Ramos (cell line): ENCODE data around the gene PREX1.
"Not testable (repeated sequence)": the region's sequence is repeated elsewhere in the genome, so short reads cannot be mapped to it uniquely, and the experiment has no call there.

ENCODE experiments used
- in situ Hi-C: fragments of 300-500 bp; cut with MboI; formaldehyde crosslinking; loops from one replicate; pipeline ENCODE4 v1.14.3; 2022; ENCODE audit warnings: low sequenced_read_pairs; ENCODE audit not compliant: unreplicated experiment

PREX1 gene

DNA sequence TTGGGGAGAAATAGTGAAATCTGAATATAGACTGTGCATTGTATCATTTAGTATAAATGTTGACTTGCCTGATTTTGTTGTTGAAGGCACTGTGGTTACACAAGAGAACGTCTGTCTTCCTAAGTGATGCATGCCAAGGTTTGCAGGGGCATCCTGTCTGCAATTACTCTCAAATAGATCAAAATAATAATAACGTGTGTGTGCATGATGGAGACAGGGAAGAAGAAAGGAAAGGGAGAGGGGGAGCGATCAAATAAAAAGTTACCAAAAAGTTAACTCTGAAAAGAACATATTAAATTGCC, 14.4 kb downstream of the PREX1 start:
- in situ Hi-C loops: no loop called here

DNA sequence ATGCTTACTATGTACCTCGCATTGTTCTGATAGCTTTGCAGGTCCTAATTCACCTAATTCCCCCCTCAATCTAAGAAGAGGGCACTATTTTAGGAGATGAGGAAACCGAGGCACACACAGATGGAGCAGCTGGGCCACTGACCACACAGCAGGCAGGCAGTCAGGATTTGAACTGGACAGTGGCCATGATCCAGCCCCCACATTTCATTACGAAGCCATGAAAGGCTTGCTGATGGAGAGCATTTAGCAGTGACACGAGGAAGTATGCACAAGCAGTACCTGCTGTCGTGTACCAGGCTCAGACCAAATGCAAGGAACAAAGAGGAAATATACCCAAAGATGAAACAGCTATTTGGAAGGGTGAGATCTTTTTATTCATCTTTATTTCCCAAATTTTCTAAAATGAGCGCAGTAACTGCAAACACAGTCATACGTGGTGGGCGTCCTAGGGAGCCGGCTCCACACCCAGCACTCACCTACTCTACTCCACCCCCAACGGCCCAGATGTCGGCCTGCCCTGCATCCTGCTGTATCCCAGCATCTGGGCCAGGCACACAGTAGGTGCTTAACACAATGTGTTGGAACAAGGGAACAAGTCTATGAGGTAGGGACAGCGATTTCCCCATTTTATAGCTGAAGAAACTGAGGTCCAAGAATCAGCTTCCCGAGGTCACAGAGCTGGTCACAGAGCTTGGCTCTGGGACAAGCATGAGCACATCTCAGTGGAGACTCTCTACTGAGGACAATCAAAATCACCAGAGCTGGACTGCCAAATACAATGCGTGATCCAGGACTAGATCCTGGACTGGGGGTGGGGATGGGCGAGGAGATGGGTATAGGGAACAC, 15.0 kb downstream of the PREX1 start:
- in situ Hi-C loops: no loop called here

DNA sequence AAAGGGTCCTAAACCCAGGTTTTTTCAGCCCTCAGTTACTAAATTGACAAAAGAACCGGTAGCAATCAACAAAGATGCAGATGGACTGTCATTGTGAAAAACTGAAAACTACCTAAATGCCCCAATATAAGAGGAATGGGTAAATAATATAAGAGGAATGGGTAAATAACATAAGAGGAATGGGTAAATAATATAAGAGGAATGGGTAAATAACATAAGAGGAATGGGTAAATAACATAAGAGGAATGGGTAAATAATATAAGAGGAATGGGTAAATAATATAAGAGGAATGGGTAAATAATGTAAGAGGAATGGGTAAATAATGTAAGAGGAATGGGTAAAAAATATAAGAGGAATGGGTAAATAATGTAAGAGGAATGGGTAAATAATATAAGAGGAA, 15.7 kb downstream of the PREX1 start:
- in situ Hi-C loops: not testable (repeated sequence)

DNA sequence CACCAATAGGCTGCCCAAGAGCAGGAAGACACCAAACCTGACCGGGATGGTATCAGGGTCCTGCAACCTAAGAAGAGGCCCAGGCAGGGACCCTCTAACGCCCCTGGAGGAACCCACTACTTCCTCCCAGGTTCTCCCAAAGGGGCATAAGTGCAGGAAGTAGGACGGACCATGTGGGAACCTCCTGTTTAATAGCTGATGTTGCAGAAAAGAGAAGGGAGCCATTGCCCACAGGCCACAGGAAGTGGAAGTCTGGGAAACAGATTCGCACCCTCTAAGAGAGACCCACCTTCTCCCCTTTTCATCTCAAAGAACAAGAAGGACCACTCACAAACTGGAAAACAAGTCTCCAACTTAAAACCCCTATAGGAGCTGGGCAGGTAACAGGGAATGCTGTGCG, 18.1 kb downstream of the PREX1 start:
- in situ Hi-C loops: no loop called here

DNA sequence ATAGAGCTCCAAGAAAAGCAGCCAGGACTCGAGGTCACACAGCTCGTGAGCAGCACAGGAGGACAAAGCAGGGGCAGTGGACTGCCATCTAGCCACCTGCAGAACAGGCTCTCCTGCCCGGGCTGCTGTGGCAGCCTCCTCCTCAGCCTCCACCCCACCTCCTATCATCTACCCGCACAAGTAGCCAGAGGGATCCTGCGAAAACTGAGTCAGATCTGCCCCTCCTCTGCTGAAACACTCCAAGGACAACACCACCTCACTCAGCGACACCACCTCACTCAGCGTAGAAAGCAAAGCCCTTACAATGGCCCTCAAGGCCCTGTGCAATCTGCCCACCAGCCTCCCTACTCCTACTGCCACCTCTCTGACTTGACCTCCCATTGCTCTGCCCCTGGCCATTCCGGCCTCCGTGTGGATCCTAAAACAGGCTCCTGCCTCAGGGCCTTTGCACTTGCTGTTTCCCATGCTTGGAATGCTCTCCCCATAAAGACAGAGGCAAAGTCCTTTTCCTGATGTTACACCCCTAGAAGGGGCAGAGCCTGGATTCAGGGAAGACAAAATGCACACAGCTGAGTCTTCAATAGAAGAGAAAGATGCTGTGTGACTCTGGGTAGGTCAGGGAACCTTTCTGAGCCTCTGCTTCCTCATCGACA, 19.3 kb downstream of the PREX1 start:
- in situ Hi-C loops: no loop called here

DNA sequence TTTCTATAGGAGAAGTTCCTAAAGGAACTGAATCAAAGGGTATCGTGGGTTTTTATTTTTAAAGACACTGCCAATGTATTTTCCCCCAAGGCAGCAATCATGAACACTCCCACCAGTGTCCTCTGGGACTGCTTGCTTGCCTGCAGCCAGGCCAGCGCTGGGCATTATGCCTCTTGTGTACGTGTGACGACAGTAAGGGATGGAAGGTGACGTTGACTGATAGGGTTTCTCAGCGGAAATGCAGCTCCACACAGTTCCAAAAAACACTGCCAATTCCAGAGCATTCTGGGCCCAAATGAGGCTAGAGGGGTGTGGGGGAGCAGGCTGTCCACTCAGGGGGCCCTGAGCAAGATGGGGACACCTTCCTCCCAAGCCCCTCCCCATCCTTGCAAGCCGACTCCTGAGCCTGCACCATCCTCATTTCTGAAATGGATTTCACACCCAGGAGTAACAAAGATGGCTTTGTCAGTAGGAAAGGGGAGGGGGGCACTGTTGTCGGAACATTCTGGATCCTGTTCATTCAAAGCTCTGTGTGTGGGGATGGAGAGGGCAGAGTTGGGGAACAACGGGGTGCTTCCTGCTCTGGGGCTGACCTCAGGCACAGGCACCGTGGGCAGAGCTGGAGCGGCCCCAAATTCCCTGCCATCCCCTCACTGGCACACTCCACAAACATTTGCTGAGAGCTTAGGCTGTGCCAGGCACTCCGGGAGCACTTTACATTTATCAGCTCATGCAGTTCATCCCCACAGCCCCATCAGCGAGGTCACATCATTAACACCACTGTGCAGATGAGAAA, 20.0 kb downstream of the PREX1 start:
- in situ Hi-C loops: no loop called here

DNA sequence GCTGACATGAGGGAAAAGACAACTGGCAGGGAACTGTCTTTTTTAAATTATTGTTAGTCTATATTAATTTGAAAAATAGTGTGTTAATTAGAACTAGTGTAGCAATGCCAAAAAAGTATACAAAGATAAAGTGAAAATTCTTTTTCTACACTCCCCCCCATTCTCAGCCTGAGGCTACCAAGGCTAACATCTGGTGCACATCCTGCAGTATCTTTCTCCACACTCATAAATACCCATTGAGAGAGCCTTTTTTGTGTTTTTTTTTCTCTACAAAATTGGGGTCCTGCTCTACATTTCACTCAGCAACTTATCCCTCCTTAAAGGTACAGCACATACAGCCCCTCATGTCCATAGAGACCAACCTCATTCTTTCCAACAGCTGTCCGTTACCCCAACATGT, 20.7 kb downstream of the PREX1 start:
- in situ Hi-C loops: no loop called here

DNA sequence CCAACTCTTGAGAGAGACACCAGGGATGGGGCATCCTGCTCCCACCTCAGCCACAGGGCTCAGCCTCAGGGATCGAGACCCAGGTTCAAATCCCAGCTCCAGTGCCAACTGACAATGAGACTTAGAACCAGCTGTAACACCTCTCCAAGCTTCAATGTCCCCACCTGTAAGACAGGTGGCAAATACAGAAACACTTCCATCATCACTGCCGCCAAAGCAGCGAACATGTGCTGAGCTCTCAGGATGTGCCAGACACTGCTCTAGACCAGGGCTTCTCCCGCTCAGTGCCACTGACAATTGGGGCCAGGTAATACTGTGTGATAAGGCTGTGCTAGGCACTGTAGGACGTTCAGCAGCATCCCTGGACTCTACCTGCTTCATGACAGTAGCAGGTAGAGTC, 22.1 kb downstream of the PREX1 start:
- in situ Hi-C loops: no loop called here

DNA sequence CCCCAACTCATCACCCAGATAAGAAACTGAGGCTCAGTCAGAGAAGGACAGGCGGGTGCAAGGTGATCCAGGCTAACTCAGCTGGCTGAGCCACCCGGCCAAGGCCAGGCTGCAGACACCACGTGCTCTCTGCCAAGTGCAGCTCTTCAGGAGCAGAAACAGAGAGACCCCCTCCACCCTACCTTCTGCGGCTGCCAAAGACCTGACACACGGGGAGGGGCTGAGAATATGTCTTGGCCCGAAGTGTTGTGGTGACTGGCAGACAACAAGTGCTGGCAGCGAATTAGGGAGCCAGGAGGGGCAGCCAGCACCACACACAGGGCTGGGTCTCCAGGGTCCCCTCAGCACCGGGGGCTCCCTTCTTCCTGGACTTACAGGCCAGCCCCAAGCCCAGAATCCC, 22.5 kb downstream of the PREX1 start:
- in situ Hi-C loops: no loop called here

DNA sequence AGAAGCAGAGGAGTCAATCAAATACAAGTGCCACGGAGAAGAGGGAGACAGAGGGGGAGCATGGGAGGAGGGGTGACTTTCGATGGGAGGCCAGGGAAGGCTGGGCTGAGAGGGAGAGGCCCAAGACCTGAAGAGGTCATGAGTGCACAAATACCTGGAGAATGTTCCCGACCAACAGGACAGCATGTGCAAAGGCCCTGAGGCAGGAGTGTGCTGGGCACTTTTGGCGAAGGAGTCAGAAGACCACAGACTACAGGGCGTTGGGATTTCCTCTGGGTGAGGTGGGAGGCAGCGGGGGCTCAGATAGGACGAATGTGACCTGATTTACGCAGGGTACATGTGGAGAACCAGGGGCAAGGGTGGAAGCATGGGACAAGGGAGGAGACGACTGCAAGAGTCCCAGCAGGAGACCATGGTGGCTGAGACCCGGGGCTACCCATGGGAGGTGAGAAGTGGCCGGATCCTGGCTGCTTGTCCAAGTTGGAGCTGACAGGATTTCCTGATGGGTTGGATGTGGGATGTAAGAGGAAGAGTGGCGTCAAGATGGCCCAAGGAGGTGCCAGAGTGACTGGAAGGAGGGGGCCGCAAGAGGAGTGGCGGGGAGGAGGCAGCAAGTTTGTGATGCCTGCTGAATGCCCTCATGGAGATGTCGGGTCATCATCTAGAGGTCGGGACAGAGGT, 23.4 kb downstream of the PREX1 start:
- in situ Hi-C loops: no loop called here

DNA sequence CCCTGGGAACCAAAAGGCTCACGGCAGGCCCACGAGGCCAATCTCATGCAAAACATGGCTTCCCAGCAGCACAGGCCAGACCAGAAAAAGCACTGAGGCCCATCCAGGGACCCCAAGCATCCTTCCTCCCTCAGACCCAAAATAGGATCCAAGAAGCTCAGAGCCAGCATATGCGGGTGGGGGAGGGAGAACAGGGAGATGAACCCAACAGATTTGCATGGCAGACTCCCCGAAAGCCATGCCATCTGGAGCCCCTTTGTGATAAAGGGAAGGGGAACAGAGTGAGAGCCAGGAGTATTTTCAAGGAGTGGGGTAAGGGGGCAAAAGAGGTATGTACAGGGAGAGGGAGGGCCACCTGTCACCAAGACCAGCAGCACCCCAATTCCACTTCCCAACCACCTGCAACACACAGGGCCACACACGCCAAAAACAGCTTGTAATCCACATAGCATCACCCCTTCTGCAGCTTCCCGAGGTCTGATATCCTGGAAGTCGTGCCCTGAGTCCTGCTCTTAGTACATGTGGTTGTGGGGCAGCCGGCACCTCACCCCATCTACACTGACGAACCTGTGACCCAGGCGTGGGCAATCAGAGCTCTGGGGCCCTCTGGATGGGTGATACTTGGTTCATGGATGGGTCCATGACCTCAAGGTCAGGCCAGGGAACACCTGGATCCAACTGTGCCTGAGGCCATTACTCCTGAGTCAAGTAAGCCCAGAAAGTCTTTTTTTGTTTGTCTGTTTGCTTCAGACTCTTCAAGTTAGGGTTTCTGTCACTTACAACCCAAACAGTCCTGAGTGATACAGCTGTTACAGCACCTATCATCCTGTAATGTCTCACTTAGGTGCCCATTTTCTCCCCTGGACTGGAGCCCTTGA, 24.4 kb downstream of the PREX1 start:
- in situ Hi-C loops: no loop called here

DNA sequence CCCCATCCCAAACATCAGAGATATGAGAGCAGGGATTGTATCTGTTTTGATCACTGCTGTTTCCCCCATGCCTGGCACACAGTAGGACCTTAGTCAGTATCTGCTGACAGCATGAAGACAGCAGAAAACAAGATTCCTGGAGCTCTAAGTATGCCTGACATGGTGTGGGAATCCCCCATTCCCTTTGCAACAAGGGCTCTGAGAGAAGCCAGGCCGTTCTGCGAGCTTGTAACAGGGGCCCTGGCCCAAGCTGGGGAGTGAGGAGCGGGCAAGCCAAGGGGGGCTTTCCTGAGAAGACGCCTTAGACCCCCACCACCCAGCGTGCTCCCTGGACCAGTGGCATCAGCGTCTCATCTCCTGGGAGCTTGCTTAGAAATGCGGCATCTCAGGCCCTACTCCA, 25.2 kb downstream of the PREX1 start:
- in situ Hi-C loops: no loop called here

DNA sequence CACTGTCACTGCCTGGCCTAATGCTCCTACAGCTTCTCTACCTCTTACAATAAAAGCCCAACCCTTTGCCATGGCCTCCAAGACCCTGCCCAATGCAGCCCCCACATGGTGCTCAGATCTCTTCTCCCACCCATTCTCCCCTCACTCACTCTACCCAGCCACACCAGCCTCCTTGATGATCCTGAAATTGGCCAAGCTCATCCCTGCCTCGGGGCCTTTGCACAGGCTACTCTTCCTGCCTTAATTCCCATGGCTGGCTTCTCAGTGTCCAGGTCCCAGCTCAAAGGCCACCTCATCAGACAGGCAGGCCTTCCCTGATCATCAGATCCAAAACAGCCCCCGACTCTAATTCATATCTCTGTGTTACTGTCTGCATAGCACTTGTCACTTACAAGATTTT, 25.6 kb downstream of the PREX1 start:
- in situ Hi-C loops: no loop called here

DNA sequence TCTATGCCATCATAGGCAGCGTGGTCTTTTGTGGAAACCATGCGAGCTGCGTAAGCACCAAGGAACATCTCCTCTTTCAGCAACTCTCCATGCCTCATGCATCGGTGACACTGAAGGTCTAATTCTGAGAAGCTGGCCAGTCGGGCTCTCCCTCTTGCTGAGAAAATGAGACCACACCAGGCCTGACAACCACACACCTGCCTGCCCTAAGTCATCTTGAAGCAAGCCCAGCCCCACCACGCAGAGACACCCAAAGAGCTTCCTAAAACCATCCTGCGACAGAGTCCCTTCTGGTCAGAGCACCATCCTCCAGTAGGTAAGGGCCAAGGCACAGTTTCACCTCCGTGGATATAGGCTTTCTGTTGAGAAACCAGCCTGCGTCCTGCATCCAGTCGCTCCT, 26.6 kb downstream of the PREX1 start:
- in situ Hi-C loops: no loop called here

DNA sequence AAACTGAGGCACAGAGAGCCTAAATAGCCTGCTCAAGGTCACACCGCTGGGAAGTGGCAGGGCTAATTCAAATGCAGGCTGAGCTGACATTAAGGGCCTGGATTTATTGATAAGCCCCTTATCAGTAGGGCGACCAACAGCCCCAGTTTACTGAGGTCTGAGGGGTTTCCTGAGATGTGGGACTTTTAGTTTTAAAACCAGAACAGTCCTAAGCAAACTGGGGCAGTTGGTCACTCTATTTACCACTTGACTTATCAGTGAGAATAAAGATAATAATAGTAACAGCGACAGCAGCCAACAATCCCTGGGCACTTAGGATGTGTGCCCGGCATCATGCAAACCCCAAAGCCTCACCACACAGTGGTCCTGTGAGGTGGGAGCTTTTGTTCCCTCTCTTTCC, 27.6 kb downstream of the PREX1 start:
- in situ Hi-C loops: no loop called here

DNA sequence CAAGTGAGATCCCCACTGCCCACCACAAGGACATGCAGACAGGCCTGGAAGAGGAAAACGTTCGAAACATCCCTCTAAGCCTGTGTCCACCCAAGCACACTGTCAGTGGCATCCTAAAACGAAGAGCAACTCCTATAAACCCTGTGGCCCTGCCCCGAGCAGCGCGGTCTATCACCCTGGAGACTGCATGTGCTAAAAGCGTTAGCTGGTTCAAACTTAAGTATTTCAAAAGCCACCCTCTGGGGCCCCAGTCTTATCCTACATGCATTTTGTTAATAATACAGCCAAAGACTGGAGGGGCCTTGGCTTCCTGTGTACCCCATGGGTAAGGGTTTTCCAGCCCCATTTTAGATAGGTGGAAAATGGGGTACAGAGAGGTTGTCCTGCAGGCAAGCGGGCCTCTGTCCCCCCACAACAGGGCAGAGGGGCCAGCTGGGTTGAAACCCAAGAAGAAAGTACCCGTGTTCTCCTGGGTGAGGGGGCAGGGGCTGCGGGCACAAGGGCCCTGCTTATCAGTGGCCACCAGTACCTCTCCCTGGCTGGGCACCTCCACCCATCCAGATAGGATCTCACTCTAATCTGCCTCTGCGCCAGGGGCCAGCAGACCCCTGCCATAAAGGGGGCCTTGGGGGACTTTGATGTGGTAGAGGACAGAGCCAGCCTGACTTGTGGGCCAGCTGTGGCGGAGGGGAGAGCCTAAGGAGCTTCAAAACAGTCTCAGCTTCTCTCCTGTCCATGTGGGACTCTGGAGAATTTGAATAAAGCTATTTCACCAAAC, 28.3 kb downstream of the PREX1 start:
- in situ Hi-C loops: no loop called here

DNA sequence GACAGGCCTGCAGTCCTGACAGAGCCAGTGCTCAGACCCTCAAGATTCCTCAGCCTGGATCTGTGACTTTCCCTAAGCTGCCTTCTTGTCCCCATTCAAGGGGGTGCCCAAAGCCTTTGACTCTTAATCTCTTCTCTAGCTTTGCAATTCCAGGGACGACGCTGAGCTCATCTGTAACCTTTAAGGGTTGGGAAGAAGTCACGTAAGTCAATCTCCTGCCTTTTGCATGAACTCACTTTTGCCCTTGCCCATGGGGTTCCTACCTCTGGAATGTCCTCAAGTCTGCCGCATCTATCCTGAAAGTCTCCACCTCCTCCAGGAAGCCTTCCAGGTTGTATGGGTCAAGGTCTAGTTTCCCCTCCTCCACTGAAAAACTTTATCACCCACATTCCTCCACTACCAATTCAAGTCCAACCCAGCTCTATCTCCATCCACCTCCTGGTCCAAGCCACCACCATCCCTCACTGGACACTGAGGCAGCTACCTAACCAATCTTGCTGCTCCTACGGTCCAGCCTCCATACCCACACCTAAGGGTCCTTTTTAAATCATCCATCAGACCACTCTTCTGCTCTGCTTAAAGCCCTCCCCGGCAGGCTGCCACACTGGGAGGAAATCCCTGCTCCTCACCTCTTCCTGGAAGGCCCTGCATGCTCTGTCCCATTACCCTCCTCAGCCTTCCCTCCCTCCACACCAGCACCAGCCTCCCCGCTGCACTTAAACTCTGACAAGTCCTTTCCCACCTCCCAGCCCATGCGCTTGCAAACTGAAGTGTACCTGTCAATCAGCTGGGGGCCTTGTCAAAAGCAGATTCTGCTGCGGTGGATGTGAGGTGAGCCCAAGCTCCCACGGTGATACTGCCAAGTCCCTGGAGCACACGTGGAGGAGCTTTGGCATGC, 29.7 kb downstream of the PREX1 start:
- in situ Hi-C loops: no loop called here

DNA sequence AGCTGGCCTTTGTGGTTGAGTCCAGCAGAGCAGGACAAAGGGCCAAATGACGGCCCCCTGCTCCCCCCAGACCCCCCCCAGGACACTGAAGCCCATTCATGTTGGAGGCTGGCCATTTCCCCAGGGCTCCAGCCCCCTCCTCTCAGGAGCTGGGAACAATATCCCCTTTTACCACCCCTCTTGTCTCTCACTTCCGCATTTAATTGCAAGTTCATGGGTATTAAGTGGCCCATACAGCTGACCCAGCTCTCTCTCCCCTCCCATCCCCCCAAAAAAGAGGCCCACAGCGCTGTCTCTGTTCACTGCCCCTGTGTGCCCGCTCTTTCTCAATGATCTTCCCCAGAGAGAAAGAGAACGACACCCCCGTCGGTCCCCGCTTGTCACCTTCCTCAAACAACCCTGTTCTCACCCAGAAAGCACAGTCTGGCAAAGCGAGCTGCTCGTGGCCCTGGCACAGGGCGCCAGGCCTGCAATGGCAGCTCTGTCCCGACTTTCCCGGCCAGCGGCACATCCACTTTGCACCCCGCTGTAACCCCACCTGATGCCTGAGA, 30.4 kb downstream of the PREX1 start:
- in situ Hi-C loops: no loop called here
